Fibroblast of peridontal ligament (primary cell): ENCODE measurements around the gene COA6.
"Not testable (repeated sequence)": the region's sequence is repeated elsewhere in the genome, so short reads cannot be mapped to it uniquely, and the experiment has no call there.

Source experiments
- DNase-seq: peaks from one replicate; pipeline ENCODE4 v3.0.0-alpha.2; 2010; ENCODE audit errors: extremely low read depth

Gene COA6

GRCh38 chr1:234373064-234373958 lies at the start of gene COA6:
COA6 (plus strand) TSS chr1:234373456; CDS start chr1:234373467, 11 bp downstream.
- peak; percentile 95 for DNase-seq

- DNase-seq = no peak
These were observed 48.4 kb upstream of the COA6 start for GRCh38 chr1:234324821-234325220.

GRCh38 chr1:234325878-234326496 lies 47.3 kb upstream of the COA6 start:
- no peak for DNase-seq

- DNase-seq = peak; percentile 48
These were observed 46.5 kb upstream of the COA6 start for GRCh38 chr1:234326497-234327366.

- no peak for DNase-seq
These were observed 45.6 kb upstream of the COA6 start for GRCh38 chr1:234327577-234328164.

- no peak for DNase-seq
These were observed 42.4 kb upstream of the COA6 start for GRCh38 chr1:234330843-234331215.

- DNase-seq = peak; percentile 21
These were observed 41.7 kb upstream of the COA6 start for GRCh38 chr1:234331507-234331906.

- no peak for DNase-seq
These were observed 36.9 kb upstream of the COA6 start for GRCh38 chr1:234336359-234336758.

GRCh38 chr1:234337233-234337632 lies 36.0 kb upstream of the COA6 start:
- no peak for DNase-seq

GRCh38 chr1:234340528-234340927 lies 32.7 kb upstream of the COA6 start:
- no peak for DNase-seq

- no peak for DNase-seq
These were observed 30.5 kb upstream of the COA6 start for GRCh38 chr1:234342774-234343173.

GRCh38 chr1:234345237-234345636 lies 28.0 kb upstream of the COA6 start:
- no peak for DNase-seq

- DNase-seq = no peak
These were observed 24.3 kb upstream of the COA6 start for GRCh38 chr1:234348964-234349363.

- no peak for DNase-seq
These were observed 17.3 kb upstream of the COA6 start for GRCh38 chr1:234355782-234356510.

- DNase-seq = not testable (repeated sequence)
These were observed 16.5 kb upstream of the COA6 start for GRCh38 chr1:234356615-234357269.

- no peak for DNase-seq
These were observed 15.4 kb upstream of the COA6 start for GRCh38 chr1:234357831-234358230.

- no peak for DNase-seq
These were observed 12.1 kb upstream of the COA6 start for GRCh38 chr1:234361102-234361603.

GRCh38 chr1:234362558-234362957 lies 10.7 kb upstream of the COA6 start:
- no peak for DNase-seq

GRCh38 chr1:234368320-234369032 lies 4.8 kb upstream of the COA6 start:
- DNase-seq = no peak

GRCh38 chr1:234369033-234369430 lies 4.2 kb upstream of the COA6 start:
- DNase-seq = no peak
